ENCODE measurements around the gene SFT2D1.
"Not testable (repeated sequence)": the region's sequence is repeated elsewhere in the genome, so short reads cannot be mapped to it uniquely, and the experiment has no call there.

SFT2D1 gene

DNA sequence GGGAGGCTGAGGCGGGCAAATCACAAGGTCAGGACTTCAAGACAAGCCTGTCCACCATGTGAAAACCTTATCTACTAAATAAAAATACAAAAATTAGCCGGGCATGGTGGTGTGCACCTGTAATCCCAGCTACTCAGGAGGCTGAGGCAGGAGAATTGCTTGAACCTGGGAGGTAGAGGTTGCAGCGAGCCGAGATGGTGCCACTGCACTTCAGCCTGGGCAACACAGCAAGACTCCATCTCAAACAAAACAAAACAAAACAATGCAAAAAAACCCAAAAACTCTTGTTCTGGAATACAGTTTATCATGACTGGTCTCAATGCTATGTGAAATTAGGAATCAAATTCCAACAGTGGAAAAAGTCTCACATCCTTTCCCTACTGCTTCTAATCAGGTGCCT, 20.1 kb upstream of the SFT2D1 start:
- not testable (repeated sequence) for DNase-seq (ENCODE audit: low read depth)

DNA sequence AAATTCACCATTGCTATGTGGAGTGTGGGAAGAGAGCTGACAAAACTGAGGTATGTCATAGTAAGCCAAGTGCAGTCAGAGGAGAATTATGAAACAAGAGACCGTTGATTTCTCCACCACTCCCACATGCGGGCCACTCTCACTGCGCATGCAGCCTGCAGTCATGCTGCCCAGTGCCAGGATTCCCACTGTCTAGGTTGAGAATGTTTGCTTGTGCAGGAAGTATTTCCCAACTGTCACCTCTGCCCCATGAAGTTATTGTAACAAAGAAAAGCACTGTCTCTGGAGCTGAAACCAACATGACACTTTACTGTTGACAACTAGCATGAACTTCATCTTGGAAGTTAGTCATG, 18.7 kb upstream of the SFT2D1 start:
- no peak for DNase-seq (ENCODE audit: low read depth)

DNA sequence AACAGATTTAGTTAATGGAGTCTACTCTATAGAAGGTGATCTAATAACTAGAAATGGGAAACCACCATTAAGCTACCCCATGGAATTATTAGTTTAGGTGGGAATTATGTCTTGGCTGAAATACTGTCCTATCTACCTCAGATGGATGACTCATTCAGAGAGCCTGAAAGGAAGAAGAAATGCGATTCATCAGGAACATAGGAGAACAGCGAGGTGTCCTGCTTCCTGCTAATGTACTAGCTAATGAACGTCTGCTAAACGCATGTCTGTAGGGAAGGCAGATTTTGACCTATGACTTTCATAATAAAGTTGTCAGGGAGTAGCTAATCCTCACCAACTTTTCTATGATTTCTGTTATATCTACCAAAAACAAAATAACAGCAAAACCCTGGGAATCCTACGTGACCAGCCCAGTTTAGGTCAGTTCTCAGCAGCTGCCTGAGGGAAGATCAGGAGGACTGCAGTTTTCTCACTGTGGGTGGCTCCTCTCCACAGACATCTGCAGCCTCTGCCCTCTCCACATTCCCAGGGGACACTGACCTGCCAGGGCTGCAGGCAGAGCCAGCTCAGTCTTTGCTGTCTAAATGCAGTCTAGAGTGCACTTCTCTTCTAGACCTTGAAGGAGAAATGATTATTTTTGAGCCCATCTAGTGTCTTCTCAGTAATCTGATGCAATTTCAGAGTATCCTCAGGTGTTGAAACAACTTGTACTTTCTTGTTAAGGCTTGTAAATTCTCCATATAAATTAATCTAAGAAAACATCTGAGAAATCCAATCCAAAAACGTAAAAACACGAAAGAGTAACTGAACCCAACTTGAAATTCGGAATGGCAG, 18.1 kb upstream of the SFT2D1 start:
- no peak for DNase-seq (ENCODE audit: low read depth)

DNA sequence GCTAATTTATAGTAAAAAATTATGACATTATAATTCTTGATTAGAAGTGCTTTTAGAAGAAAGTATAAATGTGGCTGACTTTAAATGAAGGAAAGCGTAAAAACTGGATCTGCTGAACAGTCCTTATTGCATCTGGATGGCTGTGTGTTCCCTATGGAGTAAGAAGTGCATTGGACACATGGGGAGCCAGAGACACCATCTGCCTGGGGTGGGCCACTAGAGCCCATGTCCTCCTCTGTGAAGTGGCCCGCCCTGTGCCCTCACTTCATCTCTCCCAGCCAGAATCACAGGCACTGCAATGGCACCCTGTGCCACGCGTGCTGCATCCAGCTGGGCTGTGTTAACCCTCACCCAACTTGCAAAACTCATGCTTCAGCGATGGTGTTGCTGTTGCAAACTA, 13.2 kb upstream of the SFT2D1 start:
- DNase-seq (ENCODE audit: low read depth): no peak

DNA sequence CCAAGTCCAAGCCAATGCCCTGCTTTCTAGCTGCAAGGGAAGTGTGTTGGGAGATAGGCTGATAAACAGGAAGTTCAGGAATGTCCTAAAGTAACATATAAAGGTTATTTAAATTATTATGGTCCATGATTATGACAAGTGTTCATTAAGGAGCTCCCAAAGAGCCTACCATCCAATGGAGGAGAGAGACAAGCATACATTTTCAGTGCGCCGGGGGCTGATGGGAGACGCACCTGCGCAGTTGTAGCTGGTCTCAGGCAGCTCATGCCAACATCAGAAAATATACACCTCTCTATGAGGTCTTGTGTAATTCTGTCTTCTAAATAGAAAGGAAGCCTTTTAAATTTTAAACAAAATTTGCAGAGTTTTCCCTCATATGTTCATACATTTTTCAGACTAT, 12.6 kb upstream of the SFT2D1 start:
- no peak for DNase-seq (ENCODE audit: low read depth)

DNA sequence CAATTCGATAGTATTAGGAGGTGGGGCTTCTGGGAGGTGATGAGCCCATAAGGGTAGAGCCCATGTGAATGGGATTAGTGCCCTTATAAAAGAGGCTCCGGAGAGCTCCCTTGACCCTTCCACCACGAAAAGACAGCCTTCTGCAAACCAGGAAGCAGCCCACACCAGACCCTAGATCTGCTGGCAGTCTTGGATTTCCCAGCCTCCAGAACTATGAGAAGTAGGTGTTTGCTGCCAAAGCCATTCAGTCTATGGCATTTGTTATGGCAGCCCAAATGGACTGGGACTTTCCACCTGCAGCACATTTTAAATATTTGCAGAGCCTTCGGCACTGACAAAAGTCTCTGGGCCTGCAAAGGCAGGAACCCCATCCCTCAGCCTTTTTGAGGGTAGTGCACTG, 11.8 kb upstream of the SFT2D1 start:
- DNase-seq (ENCODE audit: low read depth): no peak

DNA sequence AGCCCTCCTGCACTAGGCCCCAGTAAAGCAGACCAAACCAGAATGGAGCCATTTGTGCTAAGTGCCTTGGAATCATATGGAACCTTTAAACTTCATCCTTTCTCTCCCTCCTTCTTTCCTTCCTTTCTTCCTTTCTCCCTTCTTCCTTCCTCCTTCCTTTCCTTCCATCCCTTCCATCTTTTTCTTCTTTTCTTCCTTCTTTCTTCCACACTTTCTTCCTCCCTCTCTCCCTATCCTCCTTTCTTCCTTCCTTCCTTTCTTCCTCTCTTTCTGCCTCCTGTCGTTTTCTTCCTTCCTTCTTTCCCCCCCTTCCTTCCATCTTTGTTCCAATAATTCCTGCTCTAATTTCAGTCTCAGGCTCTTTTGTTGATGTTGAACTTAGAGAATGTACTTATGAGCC, 11.2 kb upstream of the SFT2D1 start:
- DNase-seq (ENCODE audit: low read depth): no peak

DNA sequence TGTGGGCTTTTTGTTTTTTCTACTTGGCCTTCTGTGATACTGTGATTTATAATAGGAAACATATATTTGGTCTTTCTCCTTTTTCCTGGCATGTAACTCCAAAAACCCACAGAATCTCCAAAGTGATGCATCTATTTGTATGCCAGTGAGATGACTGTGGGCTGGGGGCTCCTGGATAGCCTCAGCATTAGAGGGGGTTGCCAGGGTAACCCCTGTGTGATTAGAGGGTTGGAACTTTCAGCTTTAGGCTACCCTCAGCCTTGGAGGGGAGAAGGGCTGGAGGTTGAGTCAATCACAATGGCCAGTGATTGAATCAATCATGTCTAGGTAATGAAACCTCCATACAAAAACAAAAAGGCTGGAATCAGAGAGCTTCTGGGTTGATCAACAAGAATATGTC, 10.6 kb upstream of the SFT2D1 start:
- DNase-seq (ENCODE audit: low read depth): no peak

DNA sequence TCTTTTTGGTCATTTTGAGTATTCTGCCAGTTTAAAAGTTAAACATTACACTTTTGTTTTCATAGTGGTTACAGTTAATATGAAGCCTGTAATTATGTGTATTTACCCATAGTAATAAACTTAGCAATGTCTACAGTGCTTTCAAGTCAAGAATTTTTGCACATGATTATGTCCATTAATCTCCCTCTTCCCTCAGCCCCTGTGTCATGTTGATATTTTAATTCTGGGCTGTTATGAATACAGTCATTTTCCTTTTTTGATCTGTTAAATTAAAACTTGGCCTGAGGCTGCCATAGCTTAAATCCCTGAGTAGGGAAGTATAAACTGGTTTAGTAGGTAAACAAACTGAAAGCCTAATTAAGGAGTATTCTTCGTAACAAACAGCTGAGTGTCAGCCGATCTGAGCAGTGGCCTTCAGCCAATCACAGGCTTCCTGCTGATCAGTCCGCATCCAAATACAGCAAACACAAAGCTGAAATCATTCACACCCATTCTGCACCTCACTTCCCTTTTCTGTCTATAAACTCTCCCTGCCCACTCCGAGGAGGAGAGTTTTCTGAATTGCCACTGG, 9.5 kb upstream of the SFT2D1 start:
- no peak for DNase-seq (ENCODE audit: low read depth)

DNA sequence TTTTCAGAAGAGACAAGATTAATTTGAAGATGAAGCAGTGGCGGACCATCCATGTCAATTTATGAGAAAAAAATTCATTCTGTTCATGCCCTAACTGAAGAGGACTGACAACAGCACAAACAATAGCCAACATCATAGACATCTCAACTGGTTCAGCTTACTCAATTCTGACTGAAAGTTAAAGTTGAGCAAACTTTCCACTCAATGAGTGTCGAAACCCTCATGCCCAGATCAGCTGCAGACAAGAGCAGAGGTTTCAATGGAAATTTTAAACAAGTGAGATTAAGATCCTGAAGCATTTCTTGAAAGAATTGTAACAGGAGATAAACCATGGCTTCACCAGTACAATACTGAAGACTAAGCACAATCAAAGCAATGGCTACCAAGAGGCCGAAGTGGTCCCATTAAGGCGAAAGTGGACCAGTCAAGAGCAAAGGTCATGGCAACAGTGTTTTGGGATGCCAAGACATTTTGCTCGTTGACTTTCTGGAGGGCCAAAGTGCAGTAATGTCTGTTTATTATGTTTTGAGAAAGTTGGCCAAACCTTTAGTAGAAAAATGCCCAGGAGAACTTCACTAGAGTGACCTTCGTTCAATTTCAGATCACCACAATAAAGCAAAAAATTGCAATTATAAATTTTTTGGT, 6.1 kb upstream of the SFT2D1 start:
- DNase-seq (ENCODE audit: low read depth): no peak

DNA sequence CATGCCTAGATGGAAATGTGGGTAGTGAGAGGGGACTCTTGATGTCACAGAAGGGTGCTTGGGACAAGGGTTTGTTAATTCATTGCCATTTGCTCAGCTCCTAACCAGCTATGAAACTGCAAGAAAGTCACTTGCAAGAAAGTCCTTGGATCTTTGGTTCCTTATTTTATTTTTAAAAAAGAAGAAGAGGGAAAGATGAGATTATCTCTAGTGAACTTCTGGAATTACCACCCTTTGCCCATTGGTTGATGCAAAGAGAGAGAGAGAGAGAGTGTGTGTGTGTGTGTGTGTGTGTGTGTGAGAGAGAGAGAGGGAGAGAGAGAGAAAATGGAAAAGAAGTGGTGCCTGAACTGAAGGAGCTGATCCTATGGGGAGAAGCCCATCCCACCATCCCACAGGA, 4.6 kb upstream of the SFT2D1 start:
- DNase-seq (ENCODE audit: low read depth): no peak

DNA sequence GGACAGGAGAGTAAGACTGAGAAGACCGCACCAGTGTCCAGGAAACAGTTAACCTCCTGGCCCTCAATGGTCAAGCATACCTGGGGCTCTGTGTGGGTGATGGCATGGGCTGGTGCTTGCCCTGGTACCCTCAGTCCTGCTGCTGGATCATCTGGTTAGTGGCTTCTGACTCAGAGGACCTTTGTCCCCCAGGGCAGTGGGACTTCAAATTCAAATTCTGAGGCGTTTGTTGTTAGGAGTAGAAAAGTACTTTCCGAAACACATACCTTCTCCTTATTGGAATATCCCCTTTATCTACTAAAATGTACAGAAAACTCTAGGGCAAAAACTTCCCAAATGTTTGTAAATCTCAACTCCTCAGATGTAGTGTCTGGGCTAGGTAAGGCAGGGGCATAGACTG, 4.1 kb upstream of the SFT2D1 start:
- DNase-seq (ENCODE audit: low read depth): no peak

DNA sequence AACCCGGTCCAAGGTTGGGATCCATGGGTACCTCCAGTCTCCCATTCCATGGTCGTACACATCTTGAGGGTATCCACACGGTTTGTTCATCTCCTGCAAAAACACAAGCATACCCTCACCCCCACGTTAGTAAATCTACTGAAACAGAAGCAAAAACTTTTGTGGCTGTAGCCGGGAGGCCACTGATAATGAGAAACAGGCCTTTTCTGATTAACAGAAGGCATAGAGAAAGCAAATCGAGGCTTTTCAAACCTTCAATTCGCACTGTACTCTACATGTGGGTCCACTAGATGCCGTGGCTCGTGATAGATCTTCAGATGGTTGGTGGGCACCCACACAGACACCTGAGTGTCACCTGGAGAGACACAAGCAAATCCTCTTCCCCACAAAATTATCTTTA, 3.3 kb upstream of the SFT2D1 start:
- DNase-seq (ENCODE audit: low read depth): not testable (repeated sequence)

DNA sequence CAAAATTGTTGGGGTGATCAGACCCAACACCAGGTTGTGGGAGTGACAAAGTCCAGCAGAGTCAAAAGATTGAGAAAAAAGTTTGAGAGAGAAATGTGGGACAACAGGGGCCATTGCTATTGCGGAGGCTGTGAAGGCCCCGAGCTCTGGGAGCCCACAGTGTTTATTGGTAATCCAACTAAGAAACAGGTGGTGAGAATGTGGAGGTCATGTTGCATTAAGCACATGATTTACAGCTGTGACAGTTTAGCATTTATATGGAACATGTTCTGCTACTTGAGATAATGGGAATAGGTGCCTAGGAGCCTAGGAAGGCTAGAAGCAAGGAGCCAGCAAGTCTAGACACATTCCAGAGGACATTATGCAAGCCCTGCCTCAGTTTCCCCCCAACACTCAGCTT, 2.6 kb upstream of the SFT2D1 start:
- not testable (repeated sequence) for DNase-seq (ENCODE audit: low read depth)

DNA sequence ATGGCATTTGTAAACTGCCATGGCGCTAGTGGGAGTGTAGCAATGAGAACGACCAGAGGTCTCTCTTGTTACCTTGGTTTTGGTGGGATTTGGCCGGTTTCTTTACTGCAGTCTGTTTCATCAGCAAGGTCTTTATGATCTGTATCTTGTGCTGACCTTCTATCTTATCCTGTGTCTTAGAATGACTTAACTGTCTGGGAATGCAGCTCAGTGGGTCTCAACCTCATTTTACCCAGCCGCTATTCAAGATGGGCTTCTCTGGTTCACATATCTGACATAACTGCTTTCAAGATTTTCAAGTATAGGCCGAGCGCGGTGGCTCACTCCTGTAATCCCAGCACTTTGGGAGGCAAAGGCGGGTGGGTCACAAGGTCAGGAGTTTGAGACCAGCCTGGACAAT, 1.9 kb upstream of the SFT2D1 start:
- DNase-seq (ENCODE audit: low read depth): no peak

DNA sequence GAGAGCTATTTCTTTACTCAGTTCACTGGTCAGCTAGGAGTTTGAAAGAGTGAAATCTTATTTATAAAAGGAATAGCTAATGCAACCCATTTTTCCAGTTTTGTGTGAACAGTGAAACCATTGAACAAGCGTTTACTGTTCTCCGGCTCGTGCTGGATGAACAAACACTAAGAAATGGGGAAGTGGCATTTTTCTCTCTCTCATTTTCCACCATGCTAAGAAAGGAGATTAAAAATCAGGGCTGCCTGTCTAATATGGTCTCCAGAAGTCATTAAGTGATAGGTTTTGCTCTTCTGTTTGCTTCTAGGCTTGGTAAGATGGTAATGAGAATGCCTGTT, 774 bp upstream of the SFT2D1 start:
- no peak for DNase-seq (ENCODE audit: low read depth)

DNA sequence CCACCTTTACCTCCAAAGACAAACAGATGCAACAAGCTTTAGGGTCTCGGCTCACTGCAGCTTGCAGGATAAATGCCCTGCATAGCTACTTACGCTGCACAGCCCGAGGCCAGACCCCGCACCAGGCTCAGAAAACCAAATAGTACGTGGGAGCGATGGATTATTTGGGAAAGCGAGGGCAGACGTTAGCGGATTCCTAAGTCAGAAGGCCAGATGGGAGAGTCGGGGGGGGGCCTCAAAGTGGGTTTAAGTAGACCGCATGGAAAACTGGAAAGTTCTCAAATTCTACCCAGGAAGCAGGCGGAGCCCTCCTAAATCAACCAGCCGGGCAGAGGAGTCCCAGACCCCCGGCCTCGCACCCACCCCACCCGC, 382 bp downstream of the SFT2D1 start:
- DNase-seq (ENCODE audit: low read depth): peak; percentile 11

DNA sequence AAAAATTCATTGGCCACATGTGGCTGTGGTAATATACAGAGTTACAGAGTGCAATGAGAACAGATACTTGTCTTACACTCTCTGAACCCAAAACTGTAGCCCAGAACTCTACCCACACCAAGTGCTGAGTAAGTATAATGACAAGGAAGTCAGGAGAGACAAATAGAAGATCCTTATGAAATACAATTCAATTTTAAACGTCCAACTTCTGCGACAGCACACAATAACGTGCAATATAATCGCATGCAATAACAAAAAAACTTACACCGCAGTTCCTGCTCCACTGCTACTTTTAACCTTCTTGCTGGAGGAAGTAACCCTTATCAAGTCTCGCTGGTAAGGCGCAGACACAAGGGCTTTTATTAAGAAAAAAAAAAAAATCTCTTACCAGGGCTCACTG, 881 bp downstream of the SFT2D1 start:
- no peak for DNase-seq (ENCODE audit: low read depth)

DNA sequence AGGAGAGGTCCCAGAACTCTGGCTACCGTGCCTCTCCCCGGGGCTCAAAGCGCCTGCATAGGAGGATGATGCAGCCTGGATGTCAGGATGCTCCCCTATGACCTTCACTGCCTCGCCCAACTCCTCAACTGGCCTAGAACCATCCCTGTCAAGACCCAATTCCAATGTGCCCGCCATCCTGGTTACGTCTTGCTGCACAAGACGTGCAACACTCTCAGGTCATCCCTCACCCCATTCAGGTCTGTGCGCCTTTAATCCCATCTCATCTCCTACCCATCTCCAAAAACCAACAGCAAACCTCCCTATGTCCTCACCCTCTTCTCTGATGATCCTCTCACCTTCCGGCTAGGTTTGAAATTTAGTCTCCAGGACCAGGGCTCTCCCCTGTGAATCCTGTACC, 3.5 kb downstream of the SFT2D1 start:
- no peak for DNase-seq (ENCODE audit: low read depth)

DNA sequence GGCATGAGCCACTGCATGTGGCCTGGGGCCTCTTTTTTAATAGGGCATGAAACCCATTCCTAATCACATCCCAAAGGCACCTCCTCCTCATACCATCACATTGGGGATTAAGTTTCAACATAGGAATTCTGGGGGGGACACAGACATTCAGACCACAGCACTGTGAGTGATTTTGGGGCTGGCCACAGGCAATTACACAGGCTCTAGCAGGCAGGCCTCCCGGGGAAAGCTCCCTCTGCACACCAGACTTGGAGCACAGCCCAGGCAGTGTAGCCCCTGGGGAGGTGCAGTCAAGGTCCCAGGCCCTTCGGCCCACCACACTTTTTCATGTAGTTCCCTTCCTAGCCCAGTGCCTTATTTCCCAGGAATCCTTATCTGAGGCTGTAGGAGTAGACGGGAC, 5.5 kb downstream of the SFT2D1 start:
- DNase-seq (ENCODE audit: low read depth): no peak

DNA sequence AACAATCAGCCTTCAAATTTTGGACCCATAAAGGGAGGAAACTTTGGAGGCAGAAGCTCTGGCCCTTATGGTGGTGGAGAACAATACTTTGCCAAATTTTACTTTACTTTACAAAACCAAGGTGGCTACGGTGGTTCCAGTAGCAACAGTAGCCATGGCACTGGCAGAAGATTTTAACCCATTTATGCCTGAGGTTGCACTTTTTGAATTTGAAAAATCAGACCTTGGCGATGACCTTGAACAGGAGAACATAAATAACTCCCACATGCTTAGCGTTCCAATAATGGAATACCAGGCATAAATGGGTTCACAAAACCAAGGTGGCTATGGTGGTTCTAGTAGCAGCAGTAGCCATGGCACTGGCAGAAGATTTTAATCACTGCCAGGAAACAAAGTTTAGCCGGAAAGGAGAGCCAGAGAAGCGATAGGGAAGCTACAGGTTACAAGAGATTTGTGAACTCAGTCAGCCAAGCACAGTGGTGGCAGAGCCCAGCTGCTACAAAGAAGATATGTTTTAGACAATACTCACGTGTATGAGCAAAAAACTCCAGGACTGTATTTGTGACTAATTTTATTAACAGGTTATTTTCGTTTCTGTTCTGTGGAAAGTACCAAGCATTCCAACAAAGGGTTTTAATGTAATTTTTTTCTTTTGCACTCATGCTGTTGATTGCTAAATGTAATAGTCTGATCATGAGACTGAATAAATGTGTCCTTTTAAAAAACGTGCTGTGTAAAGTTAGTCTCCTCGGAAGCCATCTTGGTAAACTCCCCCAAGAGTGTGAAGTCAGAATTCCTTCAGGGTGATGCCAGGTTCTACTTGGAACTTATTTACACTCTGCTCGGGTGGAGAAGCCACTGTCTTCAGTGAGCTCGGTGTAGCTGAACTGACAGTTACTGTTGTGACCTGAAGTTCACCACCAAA, 6.7 kb downstream of the SFT2D1 start:
- no peak for DNase-seq (ENCODE audit: low read depth)

DNA sequence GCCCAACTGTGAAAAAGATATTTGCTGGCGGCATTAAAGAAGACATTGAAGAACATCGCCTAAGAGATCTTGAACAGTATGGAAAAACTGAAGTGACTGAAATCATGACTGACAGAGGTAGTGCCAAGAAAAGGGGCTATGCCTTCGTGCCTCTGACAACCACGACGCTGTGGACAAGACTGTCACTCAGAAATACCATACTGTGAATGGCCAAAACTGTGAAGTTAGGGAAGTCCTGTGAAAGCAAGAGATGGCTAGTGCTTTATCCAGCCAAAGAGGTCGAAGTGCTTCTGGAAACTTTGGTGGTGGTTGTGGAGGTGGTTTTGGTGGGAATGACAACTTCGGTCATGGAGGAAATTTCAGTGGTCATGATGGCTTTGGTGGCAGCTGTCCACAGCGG, 7.5 kb downstream of the SFT2D1 start:
- DNase-seq (ENCODE audit: low read depth): no peak

All from stimulated activated CD8-positive, alpha-beta memory T cell treated with anti-CD3 and anti-CD28 coated beads, Interleukin-4, amount 100 ng/mL, for 24 hours (primary cell).